Activated B cell treated with CpG ODN at 0.5 μM for 24 hours (primary cell): ENCODE results near the gene RIN3. TPM values are rescaled to one million over a fixed set of nuclear protein-coding genes. Genes with fewer than 3 reads are reported as not detected.

Experiments
- ATAC-seq: fragments of 200-7000 bp; cut with Tn5 transposase; one replicate; pipeline ENCODE4 v1.10.0; 2021; ENCODE audit warnings: low read depth, mild to moderate bottlenecking, moderate library complexity
- CTCF ChIA-PET: fragments of 350-600 bp; sonication (Branson Sonifier 250); formaldehyde crosslinking; loops from one replicate; lab custom pipeline; 2021; ENCODE audit warnings: antibody characterized with exemption; lab: Charles Lee
- POLR2A ChIA-PET: fragments of 350-600 bp; sonication (Branson Sonifier 250); formaldehyde crosslinking; loops from one replicate; lab custom pipeline; 2021; ENCODE audit warnings: antibody characterized with exemption; lab: Charles Lee
- DNase-seq: peaks from one replicate; pipeline ENCODE4 v3.0.0; 2022
- H3K27ac Mint-ChIP-seq: one replicate; pipeline ENCODE4 v1.8.0; 2020; ENCODE audit warnings: mixed read lengths
- H3K27me3 Mint-ChIP-seq: one replicate; pipeline ENCODE4 v1.8.0; 2021; ENCODE audit warnings: mixed read lengths
- H3K36me3 Mint-ChIP-seq: one replicate; pipeline ENCODE4 v1.8.0; 2021; ENCODE audit warnings: low read depth, mixed read lengths
- H3K4me1 Mint-ChIP-seq: one replicate; pipeline ENCODE4 v1.8.0; 2021; ENCODE audit warnings: mixed read lengths
- H3K4me3 Mint-ChIP-seq: one replicate; pipeline ENCODE4 v1.8.0; 2020; ENCODE audit warnings: mild to moderate bottlenecking, mixed read lengths
- H3K9me3 Mint-ChIP-seq: one replicate; pipeline ENCODE4 v1.8.0; 2020; ENCODE audit warnings: mixed read lengths
- CTCF ChIP-seq: fragments of 200-600 bp; IDR thresholded peaks from one replicate; pipeline ENCODE4 v1.8.0; 2022; ENCODE audit warnings: antibody characterized with exemption, mild to moderate bottlenecking
- intact Hi-C: fragments of 100-400 bp; cut with micrococcal nuclease; formaldehyde crosslinking; loops from one replicate; pipeline ENCODE4 v1.15.1; 2024
- total RNA-seq: library from RNA; stranded (reverse); gene quantifications from 2 replicates; pipeline ENCODE4 v1.2.3, GENCODE V29; 2022

The RIN3 gene
- total RNA-seq, 1 donor from 2014 or later, result 62.6 TPM

- Mint-ChIP-seq H3K27me3 (no peaks in the 10 kb centered on the region), H3K36me3 (peaks cover 57% of the 10 kb centered on the region), H3K4me3 (no peak overlapping the region), H3K27ac (no peak overlapping the region), H3K9me3 (no peaks in the 10 kb centered on the region), H3K4me1 (peaks cover 10% of the 10 kb centered on the region)
- DNase-seq, result no peak
- intact Hi-C loops, result loop anchor here (5.0 kb wide), 1 partner anchor 358 kb away; no protein-coding TSS in a partner anchor
- ATAC-seq, result no peak
- ChIA-PET CTCF (interaction anchor here (1.5 to 9.4 kb wide), 4 partner anchors 10 to 99 kb away, joined by 4 to 71 read pairs (median 12); no protein-coding TSS in a partner anchor), POLR2A (interaction anchor here (1.2 kb wide), 1 partner anchor 32 kb away, joined by 5 read pairs; no protein-coding TSS in a partner anchor)
- TF ChIP-seq CTCF, result no peak
Observed at GRCh38 chr14:92684801-92685560, 171.4 kb downstream of the RIN3 start.

GRCh38 chr14:92685784-92686355, 172.3 kb downstream of the RIN3 start:
- intact Hi-C loops, result loop anchor here (1.0 kb wide), 1 partner anchor 28 kb away; no protein-coding TSS in a partner anchor
- H3K9me3 Mint-ChIP-seq, result no peaks in the 10 kb centered on the region
- H3K36me3 Mint-ChIP-seq, result peaks cover 61% of the 10 kb centered on the region
- no peak overlapping the region for H3K4me3 Mint-ChIP-seq
- no peaks in the 10 kb centered on the region for H3K27me3 Mint-ChIP-seq
- TF ChIP-seq CTCF, result no peak
- ChIA-PET CTCF (interaction anchor here (0.6 to 3.1 kb wide), 19 partner anchors 9 to 580 kb away, joined by 3 to 24 read pairs (median 4); partner anchors contain the start of genes ATXN3 and CPSF2), POLR2A (interaction anchor here (1.0 to 1.9 kb wide), 3 partner anchors 18 to 96 kb away, joined by 3 to 7 read pairs (median 4); no protein-coding TSS in a partner anchor)
- H3K4me1 Mint-ChIP-seq, result peaks cover 6% of the 10 kb centered on the region
- DNase-seq, result no peak
- peak overlapping the region; percentile 18 for H3K27ac Mint-ChIP-seq
- ATAC-seq, result no peak

- TF ChIP-seq CTCF, result no peak
- H3K36me3 Mint-ChIP-seq, result peaks cover 56% of the 10 kb centered on the region
- ChIA-PET CTCF (interaction anchor here (0.6 to 3.1 kb wide), 23 partner anchors 8 to 580 kb away, joined by 3 to 24 read pairs (median 4); partner anchors contain the start of genes ATXN3 and CPSF2), POLR2A (interaction anchor here (0.6 to 1.9 kb wide), 5 partner anchors 18 to 566 kb away, joined by 3 to 7 read pairs (median 5); no protein-coding TSS in a partner anchor)
- no peak for ATAC-seq
- H3K27me3 Mint-ChIP-seq, result no peaks in the 10 kb centered on the region
- peaks cover under 1% of the 10 kb centered on the region for H3K4me1 Mint-ChIP-seq
- intact Hi-C loops, result loop anchor here (1.0 kb wide), 1 partner anchor 28 kb away; no protein-coding TSS in a partner anchor
- no peak overlapping the region for H3K27ac Mint-ChIP-seq
- DNase-seq, result no peak
- H3K4me3 Mint-ChIP-seq, result no peak overlapping the region
- H3K9me3 Mint-ChIP-seq, result no peaks in the 10 kb centered on the region
Observed at GRCh38 chr14:92686411-92686899, 172.9 kb downstream of the RIN3 start.

- no peaks in the 10 kb centered on the region for H3K4me1 Mint-ChIP-seq
- H3K27me3 Mint-ChIP-seq, result no peaks in the 10 kb centered on the region
- H3K4me3 Mint-ChIP-seq, result no peak overlapping the region
- ATAC-seq, result peak; percentile 90
- peaks cover 54% of the 10 kb centered on the region for H3K36me3 Mint-ChIP-seq
- no peaks in the 10 kb centered on the region for H3K9me3 Mint-ChIP-seq
- H3K27ac Mint-ChIP-seq, result no peak overlapping the region
- ChIA-PET POLR2A (interaction anchor here (0.6 to 1.9 kb wide), 6 partner anchors 17 to 567 kb away, joined by 3 to 7 read pairs (median 4); no protein-coding TSS in a partner anchor), CTCF (interaction anchor here (0.8 to 3.1 kb wide), 23 partner anchors 8 to 581 kb away, joined by 3 to 24 read pairs (median 4); partner anchors contain the start of genes ATXN3 and CPSF2)
- peak; percentile 83 for DNase-seq
- intact Hi-C loops, result loop anchor here (1.0 kb wide), 2 partner anchors 27 to 96 kb away; no protein-coding TSS in a partner anchor
- TF ChIP-seq CTCF, result peak; percentile 89
Observed at GRCh38 chr14:92686900-92687427, 173.4 kb downstream of the RIN3 start.
